Stomach smooth muscle (tissue), 2 donors: ENCODE measurements around the gene CASD1.

Experiments used
- H3K27ac ChIP-seq: one replicate; pipeline ENCODE4 v1.7.0; 2013; ENCODE audit warnings: mild to moderate bottlenecking, low read length, inconsistent platforms
- H3K27me3 ChIP-seq, 2 donors: one replicate each; pipeline ENCODE4 v1.7.0; 2013; ENCODE audit warnings: low read length in 2 of 2; ENCODE audit not compliant: insufficient read depth in 2 of 2, control insufficient read depth in 1 of 2
- H3K36me3 ChIP-seq, 2 donors: one replicate each; pipeline ENCODE4 v1.7.0; 2013; ENCODE audit warnings: low read length in 2 of 2; ENCODE audit not compliant: control insufficient read depth in 2 of 2, insufficient read depth in 2 of 2
- H3K4me1 ChIP-seq: one replicate; pipeline ENCODE4 v1.7.0; 2013; ENCODE audit warnings: low read length; ENCODE audit not compliant: control insufficient read depth, insufficient read depth
- H3K4me3 ChIP-seq, 2 donors: one replicate each; pipeline ENCODE4 v1.7.0; 2013; ENCODE audit warnings: low read length in 2 of 2
- H3K9ac ChIP-seq, 2 donors: one replicate each; pipeline ENCODE4 v1.7.0; 2013; ENCODE audit warnings: low read length in 2 of 2, mild to moderate bottlenecking in 1 of 2
- H3K9me3 ChIP-seq, 2 donors: one replicate each; pipeline ENCODE4 v1.7.0; 2013; ENCODE audit warnings: low read length in 2 of 2; ENCODE audit not compliant: control insufficient read depth in 2 of 2
- donor health status: healthy.
- donor health status: Pancreatic carcinoma.

The CASD1 gene

DNA sequence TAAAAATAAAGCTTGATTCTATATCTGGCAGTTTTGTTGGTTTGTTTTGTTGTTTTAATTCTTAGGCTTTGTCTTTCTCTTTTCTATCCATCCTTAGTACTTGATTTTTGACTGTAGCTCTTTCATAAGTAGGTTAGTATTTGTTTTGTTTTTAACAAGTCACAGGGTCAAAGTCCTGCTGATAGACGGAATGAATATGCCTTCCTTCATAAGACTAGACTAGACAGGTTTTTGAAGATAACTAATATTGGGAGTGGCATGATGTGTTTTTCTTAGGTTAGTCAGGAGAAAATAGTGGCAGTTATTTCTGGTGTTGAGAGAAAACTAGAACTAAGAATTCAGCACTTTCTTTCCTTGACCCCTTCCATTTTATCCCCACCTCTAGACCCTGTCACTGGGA, 50.4 kb downstream of the CASD1 start:
- Histone ChIP-seq H3K27me3 (no peaks in the 10 kb centered on the region), H3K9me3 (no peaks in the 10 kb centered on the region), H3K36me3 (no peaks in the 10 kb centered on the region), H3K9ac (no peak overlapping the region), H3K4me3 (no peak overlapping the region), H3K4me1 (no peaks in the 10 kb centered on the region), H3K27ac (no peak overlapping the region)

- H3K9me3 ChIP-seq: no peaks in the 10 kb centered on the region
- no peaks in the 10 kb centered on the region for H3K27me3 ChIP-seq
- no peaks in the 10 kb centered on the region for H3K4me1 ChIP-seq
- H3K9ac ChIP-seq: no peak overlapping the region
- no peak overlapping the region for H3K4me3 ChIP-seq
- H3K36me3 ChIP-seq: no peaks in the 10 kb centered on the region
- H3K27ac ChIP-seq: no peak overlapping the region
Observed at GRCh38 chr7:94561841-94562514, 52.4 kb downstream of the CASD1 start.

- Histone ChIP-seq H3K4me3 (no peak overlapping the region), H3K27me3 (no peaks in the 10 kb centered on the region), H3K27ac (no peak overlapping the region), H3K4me1 (no peaks in the 10 kb centered on the region), H3K9ac (no peak overlapping the region), H3K9me3 (no peaks in the 10 kb centered on the region), H3K36me3 (no peaks in the 10 kb centered on the region)
Observed at GRCh38 chr7:94562525-94562924, 52.9 kb downstream of the CASD1 start.

DNA sequence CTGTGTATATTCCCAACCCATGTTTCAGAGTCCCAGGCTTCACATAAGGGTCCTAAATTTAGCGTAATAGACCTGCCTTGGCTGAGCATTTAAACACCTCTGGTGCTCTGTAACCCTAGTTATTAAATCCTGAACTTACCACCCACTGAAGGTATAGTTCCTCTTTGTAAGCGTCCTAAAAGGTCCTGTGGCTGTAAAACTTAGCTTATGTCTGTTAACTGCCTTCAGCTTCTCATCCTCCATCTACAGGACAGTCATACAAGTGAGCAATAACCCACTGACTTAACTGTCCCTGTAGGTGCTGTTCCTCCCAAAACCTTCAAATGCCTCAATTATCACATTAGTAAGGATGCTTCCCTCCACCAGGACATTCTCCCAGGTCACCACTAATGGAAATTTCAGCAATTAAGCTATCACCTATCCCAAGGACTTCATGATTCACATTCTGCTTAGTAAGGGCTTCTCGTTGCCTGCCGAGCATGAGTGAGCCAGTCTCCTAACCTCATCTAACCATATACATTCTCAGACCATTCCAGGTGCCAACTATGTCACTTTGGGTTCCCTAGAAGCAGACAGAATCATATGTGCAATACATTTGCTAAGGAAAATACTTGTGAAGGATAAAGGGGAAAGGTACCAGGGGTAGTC, 55.8 kb downstream of the CASD1 start:
- Histone ChIP-seq H3K4me3 (no peak overlapping the region), H3K36me3 (no peaks in the 10 kb centered on the region), H3K27me3 (no peaks in the 10 kb centered on the region), H3K9me3 (no peaks in the 10 kb centered on the region), H3K9ac (no peak overlapping the region), H3K4me1 (no peaks in the 10 kb centered on the region), H3K27ac (no peak overlapping the region)

GRCh38 chr7:94567396-94567795, 57.8 kb downstream of the CASD1 start:
- H3K4me3 ChIP-seq: no peak overlapping the region
- H3K4me1 ChIP-seq: no peaks in the 10 kb centered on the region
- no peak overlapping the region for H3K9ac ChIP-seq
- no peak overlapping the region for H3K27ac ChIP-seq
- H3K36me3 ChIP-seq: no peaks in the 10 kb centered on the region
- no peaks in the 10 kb centered on the region for H3K9me3 ChIP-seq
- H3K27me3 ChIP-seq: no peaks in the 10 kb centered on the region

DNA sequence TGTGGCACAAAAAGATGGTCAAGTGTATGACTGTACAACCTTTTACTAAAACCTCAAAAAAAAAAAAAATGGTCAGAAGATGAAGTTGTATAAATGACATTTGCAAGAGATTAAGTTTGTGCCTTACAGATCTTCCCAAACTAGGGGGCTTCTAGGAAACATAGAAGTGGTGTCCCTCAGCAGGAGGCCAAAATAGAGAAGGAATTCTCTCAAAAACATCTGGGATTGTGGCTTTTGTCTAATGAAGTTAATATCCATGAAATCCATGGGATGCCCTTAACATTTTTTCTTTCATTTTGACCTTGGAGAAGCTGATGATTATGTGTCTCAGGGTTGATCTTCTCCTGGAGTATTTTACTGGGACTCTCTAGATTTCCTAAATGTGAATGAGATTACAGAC, 62.2 kb downstream of the CASD1 start:
- H3K9me3 ChIP-seq: peaks cover 0 to 3% of the 10 kb centered on the region in 2 donors
- H3K9ac ChIP-seq: no peak overlapping the region
- no peaks in the 10 kb centered on the region for H3K27me3 ChIP-seq
- no peaks in the 10 kb centered on the region for H3K36me3 ChIP-seq
- H3K4me1 ChIP-seq: no peaks in the 10 kb centered on the region
- no peak overlapping the region for H3K27ac ChIP-seq
- no peak overlapping the region for H3K4me3 ChIP-seq

DNA sequence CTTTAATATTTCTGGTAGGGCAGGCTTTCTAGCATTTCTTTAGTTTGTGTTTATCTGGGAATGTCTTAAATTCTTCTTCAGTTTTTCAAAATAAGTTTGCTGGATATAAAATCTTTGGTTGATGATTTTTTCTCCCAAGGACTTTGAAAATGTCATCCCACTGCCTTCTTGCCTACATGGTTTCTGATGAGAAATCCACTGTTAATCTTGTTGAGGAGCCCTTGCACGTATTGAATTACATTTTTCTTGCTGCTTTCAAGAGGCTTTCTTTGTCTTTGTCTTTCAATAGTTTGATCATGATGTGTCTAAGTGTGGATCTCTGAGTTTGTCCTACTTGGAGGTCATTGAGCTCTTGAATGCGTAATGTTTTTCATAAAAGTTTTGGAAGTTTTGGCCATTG, 66.0 kb downstream of the CASD1 start:
- H3K9ac ChIP-seq: no peak overlapping the region
- H3K27ac ChIP-seq: no peak overlapping the region
- H3K9me3 ChIP-seq: peaks cover 0 to 3% of the 10 kb centered on the region in 2 donors
- H3K4me3 ChIP-seq: no peak overlapping the region
- H3K36me3 ChIP-seq: no peaks in the 10 kb centered on the region
- no peaks in the 10 kb centered on the region for H3K4me1 ChIP-seq
- H3K27me3 ChIP-seq: no peaks in the 10 kb centered on the region

DNA sequence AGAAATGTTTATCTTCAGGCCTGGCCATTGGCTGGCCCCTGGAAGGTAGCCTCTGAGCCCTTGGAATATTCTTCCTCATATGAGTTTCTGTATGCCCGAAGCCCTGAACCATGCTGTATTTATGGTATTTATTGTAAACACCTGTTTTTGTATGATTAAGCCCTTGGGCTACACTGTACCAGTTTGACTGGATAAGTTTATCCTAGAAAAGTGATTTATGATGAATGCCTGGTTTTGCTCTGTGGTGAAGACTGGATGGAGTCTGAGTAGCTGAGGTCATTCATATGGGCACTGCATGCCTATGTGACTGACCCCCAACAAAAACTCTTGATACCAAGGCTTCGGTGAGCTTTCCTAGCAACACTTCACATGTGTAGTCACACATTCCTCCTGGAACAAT, 66.7 kb downstream of the CASD1 start:
- H3K4me3 ChIP-seq: no peak overlapping the region
- H3K27ac ChIP-seq: no peak overlapping the region
- H3K4me1 ChIP-seq: no peaks in the 10 kb centered on the region
- no peaks in the 10 kb centered on the region for H3K27me3 ChIP-seq
- H3K9ac ChIP-seq: no peak overlapping the region
- H3K9me3 ChIP-seq: peaks cover 0 to 3% of the 10 kb centered on the region in 2 donors
- no peaks in the 10 kb centered on the region for H3K36me3 ChIP-seq

DNA sequence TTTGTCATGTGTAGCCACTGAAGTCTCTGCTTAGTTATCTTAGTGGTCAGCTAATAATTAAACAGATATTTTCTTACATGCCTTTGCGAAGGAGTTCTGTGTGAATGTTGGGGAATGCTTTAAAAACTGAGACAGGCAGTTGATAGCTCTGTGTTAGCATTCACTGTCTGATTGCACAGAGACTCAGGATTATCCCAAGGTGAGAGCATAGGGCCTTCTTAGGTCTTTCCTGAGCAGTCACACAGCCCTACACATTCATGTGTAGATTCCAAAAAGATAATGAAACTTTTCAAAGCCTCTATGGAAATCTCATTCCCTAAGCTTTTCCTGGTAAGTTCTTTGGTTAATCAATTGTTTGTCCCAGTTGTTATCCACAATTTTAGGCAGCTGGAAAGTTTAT, 67.7 kb downstream of the CASD1 start:
- Histone ChIP-seq H3K9me3 (peaks cover 0 to 3% of the 10 kb centered on the region in 2 donors), H3K27me3 (no peaks in the 10 kb centered on the region), H3K9ac (no peak overlapping the region), H3K27ac (no peak overlapping the region), H3K36me3 (no peaks in the 10 kb centered on the region), H3K4me3 (no peak overlapping the region), H3K4me1 (no peaks in the 10 kb centered on the region)

- Histone ChIP-seq H3K4me1 (no peaks in the 10 kb centered on the region), H3K4me3 (no peak overlapping the region), H3K27ac (no peak overlapping the region), H3K27me3 (no peaks in the 10 kb centered on the region), H3K9me3 (peaks cover 0 to 3% of the 10 kb centered on the region in 2 donors), H3K36me3 (peaks cover 0 to 3% of the 10 kb centered on the region in 2 donors), H3K9ac (no peak overlapping the region)
Observed at GRCh38 chr7:94578614-94579013, 69.0 kb downstream of the CASD1 start.

DNA sequence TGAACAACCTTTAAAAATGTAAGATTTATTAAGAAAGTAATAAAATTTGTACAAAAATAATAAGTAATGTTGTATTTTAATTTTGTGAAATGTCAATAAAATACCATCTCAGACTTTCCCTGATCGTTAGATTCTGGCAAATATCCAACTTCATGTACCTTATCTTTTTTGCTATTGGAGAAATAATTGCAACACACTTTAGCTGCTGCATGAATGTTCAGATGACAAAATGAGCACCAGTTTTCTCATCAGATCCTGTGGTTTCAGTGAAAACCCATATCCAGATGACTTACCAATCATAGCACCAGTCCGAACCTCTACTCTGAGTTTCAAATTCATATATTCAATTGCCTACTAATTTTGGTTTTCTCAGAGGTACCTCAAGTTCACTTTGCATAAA, 69.9 kb downstream of the CASD1 start:
- no peaks in the 10 kb centered on the region for H3K4me1 ChIP-seq
- no peak overlapping the region for H3K9ac ChIP-seq
- peaks cover 0 to 3% of the 10 kb centered on the region in 2 donors for H3K9me3 ChIP-seq
- H3K27me3 ChIP-seq: no peaks in the 10 kb centered on the region
- H3K27ac ChIP-seq: no peak overlapping the region
- H3K4me3 ChIP-seq: no peak overlapping the region
- H3K36me3 ChIP-seq: peaks cover 0 to 3% of the 10 kb centered on the region in 2 donors
